K562 (cell line): ENCODE measurements around the gene TJP3. TPM values are rescaled to one million over a fixed set of nuclear protein-coding genes. Genes with fewer than 3 reads are reported as not detected.

Source experiments
- ILF3 ChIP-seq: fragments of 450-650 bp; IDR thresholded peaks from 2 replicates; pipeline ENCODE4 v1.6.1; 2018; ENCODE audit warnings: antibody characterized with exemption, mild to moderate bottlenecking, moderate library complexity, borderline replicate concordance
- MBD2 ChIP-seq: sonication (generic); IDR thresholded peaks from 2 replicates; pipeline ENCODE4 v1.6.1; 2016; ENCODE audit warnings: low read depth, borderline replicate concordance
- POLR3G ChIP-seq: IDR thresholded peaks from 2 replicates; pipeline ENCODE4 v1.6.1; 2011; ENCODE audit not compliant: insufficient read length, insufficient replicate concordance; ENCODE audit errors: extremely low read depth
- RCOR1 ChIP-seq, 2 experiments: IDR thresholded peaks; 2 replicates each; pipeline ENCODE4 v1.6.1; 2012; ENCODE audit warnings: low read depth in 2 of 2, low read length in 2 of 2, borderline replicate concordance in 1 of 2, improper control_type of control experiment in 1 of 2
- RFX5 ChIP-seq: IDR thresholded peaks from 2 replicates; pipeline ENCODE4 v1.6.1; 2011; ENCODE audit warnings: low read depth, mild to moderate bottlenecking, improper control_type of control experiment, low read length
- RFX7 ChIP-seq: fragments of 250-450 bp; sonication (Bioruptor Pico); IDR thresholded peaks from 2 replicates; pipeline ENCODE4 v1.5.1; 2021; ENCODE audit warnings: mild to moderate bottlenecking
- SMC3 ChIP-seq: conservative IDR thresholded peaks from 2 replicates; pipeline ENCODE4 v1.6.1; 2011; ENCODE audit warnings: low read depth, low read length, improper control_type of control experiment; ENCODE audit not compliant: insufficient read depth
- STAG1 ChIP-seq: sonication (generic); formaldehyde crosslinking; IDR thresholded peaks from 2 replicates; pipeline ENCODE4 v1.5.0; 2020; ENCODE audit warnings: missing genetic modification reagents, borderline replicate concordance
- ZFP36 ChIP-seq: fragments of 150-350 bp; IDR thresholded peaks from 2 replicates; pipeline ENCODE4 v1.6.1; 2018; ENCODE audit warnings: low read length, low read depth; ENCODE audit not compliant: partially characterized antibody
- ZNF133 ChIP-seq: fragments of 250-450 bp; sonication (Bioruptor Pico); IDR thresholded peaks from 2 replicates; pipeline ENCODE4 v1.4.0; 2020; ENCODE audit warnings: mild to moderate bottlenecking
- ZNF23 ChIP-seq: fragments of 250-450 bp; sonication (Bioruptor Pico); IDR thresholded peaks from 2 replicates; pipeline ENCODE4 v1.4.0; 2020; ENCODE audit warnings: mild to moderate bottlenecking
- ZNF785 ChIP-seq: fragments of 250-450 bp; sonication (Bioruptor Pico); IDR thresholded peaks from 2 replicates; pipeline ENCODE4 v1.4.0; 2020; ENCODE audit warnings: mild to moderate bottlenecking
- polyA plus RNA-seq, 8 experiments: library from polyadenylated mRNA; depleted of rRNA in 4 of 8; stranded (reverse) in 5 of 8; unstranded in 3 of 8; fragments of >200 nt; fragmentation: Nextera tagmentation in 2 of 8; fragmentation: Illumina TruSeq in 1 of 8; extraction: Ambion mirVana in 2 of 8; extraction: Trizol in 1 of 8; gene quantifications; 2 replicates each; pipeline versions ENCODE4 v1.2.1 to v1.2.3, GENCODE V29; 2011 to 2014; ENCODE audit warnings: inconsistent platforms in 1 of 8, missing spikeins in 1 of 8
- total RNA-seq, 7 experiments: library from RNA; depleted of rRNA in 6 of 7; stranded (reverse); fragments of >200 nt in 6 of 7; fragmentation: Illumina TruSeq in 2 of 7; extraction: Trizol in 2 of 7; gene quantifications; 2 replicates each; pipeline versions ENCODE4 v1.2.1 to v1.2.3, GENCODE V29; 2011 to 2021; ENCODE audit warnings: low replicate concordance in 1 of 7
- TF ChIP-seq, protein P1 (sequence below): conservative IDR thresholded peaks from 2 replicates; pipeline ENCODE4 v1.6.1; 2011; ENCODE audit warnings: low read depth, mild to moderate bottlenecking, low read length; ENCODE audit not compliant: control insufficient read depth
- TF ChIP-seq, protein P2 (sequence below): sonication (generic); formaldehyde crosslinking; IDR thresholded peaks from 2 replicates; pipeline ENCODE4 v1.5.0; 2020; ENCODE audit warnings: missing genetic modification reagents
- TF ChIP-seq, protein P3 (sequence below): fragments of 450-650 bp; IDR thresholded peaks from 2 replicates; pipeline ENCODE4 v1.6.1; 2016; ENCODE audit warnings: low read depth
- TF ChIP-seq, protein P4 (sequence below): sonication (generic); formaldehyde crosslinking; IDR thresholded peaks from 2 replicates; pipeline ENCODE4 v1.8.0; 2022; ENCODE audit warnings: missing genetic modification reagents, mild to moderate bottlenecking, moderate library complexity, borderline replicate concordance

Gene TJP3
- total and polyA plus RNA-seq, 9 of the 15 experiments (the other 6 are each of a cell fraction or from before 2014, with no cell fraction given): 0.11 to 2.4 (median 0.57) TPM; not detected in 1

DNA sequence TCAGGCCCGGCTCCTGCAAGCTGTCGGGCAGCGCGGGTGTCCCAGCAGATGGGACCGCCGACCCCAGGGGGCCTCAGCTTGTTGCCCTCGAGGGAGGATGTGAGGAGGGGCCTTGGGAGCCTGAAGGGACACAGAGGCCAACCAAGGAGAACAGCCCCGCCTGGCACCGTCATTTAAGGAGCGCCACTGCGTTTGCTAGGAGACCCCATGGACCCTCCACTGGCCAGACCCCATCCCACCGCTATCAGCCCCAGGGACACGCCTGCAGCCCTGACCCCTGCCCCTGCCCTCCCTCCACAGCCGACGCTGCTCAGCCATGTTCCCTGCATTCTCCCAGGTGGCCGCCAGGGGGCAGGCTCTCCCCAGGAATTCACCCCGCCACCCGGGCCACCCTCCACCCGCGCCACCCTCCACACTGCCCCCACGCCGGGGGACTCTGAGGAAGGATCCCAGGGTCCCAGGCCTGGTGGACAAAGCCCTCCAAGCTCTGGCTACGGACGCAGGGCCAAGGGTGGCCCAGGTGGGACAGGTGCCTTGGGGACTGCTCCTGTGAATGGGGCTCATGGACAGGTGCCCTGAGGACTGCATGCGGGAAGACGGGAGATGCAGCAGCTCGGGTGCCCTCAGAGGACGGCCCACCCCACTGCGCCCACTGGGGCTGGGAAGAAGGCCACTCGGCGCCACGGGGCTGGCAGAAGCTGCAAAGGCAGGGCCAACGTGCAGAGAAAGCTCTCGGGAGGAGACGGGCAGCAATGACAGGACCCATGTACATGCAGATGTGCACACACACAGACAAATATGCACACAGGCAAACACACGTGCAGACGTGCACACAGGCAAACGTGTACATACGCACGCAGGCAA lies 42.3 kb upstream of the TJP3 start (continued):
- TF ChIP-seq, protein P1, sequence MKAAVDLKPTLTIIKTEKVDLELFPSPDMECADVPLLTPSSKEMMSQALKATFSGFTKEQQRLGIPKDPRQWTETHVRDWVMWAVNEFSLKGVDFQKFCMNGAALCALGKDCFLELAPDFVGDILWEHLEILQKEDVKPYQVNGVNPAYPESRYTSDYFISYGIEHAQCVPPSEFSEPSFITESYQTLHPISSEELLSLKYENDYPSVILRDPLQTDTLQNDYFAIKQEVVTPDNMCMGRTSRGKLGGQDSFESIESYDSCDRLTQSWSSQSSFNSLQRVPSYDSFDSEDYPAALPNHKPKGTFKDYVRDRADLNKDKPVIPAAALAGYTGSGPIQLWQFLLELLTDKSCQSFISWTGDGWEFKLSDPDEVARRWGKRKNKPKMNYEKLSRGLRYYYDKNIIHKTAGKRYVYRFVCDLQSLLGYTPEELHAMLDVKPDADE: no peak
- TF ChIP-seq ZNF133 (CRISPR knock-in tag): no peak
- no peak for TF ChIP-seq ZNF23
- peak; percentile 89 for TF ChIP-seq SMC3
- TF ChIP-seq STAG1: peak; percentile 53; the same call in 1 of the 2 replicates
- TF ChIP-seq MBD2: no peak
- TF ChIP-seq RFX5: no peak
- TF ChIP-seq RCOR1 (IDR thresholded peaks at IDR 0.05; ENCODE audit: borderline replicate concordance in 1 of 2, low read depth in 2 of 2, low read length in 2 of 2): 0 out of 4 replicates have a peak, but pooled peaks of 1 of the 2 experiments have one; percentile 13
- no peak for TF ChIP-seq ILF3
- TF ChIP-seq, protein P2, sequence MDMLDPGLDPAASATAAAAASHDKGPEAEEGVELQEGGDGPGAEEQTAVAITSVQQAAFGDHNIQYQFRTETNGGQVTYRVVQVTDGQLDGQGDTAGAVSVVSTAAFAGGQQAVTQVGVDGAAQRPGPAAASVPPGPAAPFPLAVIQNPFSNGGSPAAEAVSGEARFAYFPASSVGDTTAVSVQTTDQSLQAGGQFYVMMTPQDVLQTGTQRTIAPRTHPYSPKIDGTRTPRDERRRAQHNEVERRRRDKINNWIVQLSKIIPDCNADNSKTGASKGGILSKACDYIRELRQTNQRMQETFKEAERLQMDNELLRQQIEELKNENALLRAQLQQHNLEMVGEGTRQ: no peak
- TF ChIP-seq ZFP36: no peak
- TF ChIP-seq, protein P3, sequence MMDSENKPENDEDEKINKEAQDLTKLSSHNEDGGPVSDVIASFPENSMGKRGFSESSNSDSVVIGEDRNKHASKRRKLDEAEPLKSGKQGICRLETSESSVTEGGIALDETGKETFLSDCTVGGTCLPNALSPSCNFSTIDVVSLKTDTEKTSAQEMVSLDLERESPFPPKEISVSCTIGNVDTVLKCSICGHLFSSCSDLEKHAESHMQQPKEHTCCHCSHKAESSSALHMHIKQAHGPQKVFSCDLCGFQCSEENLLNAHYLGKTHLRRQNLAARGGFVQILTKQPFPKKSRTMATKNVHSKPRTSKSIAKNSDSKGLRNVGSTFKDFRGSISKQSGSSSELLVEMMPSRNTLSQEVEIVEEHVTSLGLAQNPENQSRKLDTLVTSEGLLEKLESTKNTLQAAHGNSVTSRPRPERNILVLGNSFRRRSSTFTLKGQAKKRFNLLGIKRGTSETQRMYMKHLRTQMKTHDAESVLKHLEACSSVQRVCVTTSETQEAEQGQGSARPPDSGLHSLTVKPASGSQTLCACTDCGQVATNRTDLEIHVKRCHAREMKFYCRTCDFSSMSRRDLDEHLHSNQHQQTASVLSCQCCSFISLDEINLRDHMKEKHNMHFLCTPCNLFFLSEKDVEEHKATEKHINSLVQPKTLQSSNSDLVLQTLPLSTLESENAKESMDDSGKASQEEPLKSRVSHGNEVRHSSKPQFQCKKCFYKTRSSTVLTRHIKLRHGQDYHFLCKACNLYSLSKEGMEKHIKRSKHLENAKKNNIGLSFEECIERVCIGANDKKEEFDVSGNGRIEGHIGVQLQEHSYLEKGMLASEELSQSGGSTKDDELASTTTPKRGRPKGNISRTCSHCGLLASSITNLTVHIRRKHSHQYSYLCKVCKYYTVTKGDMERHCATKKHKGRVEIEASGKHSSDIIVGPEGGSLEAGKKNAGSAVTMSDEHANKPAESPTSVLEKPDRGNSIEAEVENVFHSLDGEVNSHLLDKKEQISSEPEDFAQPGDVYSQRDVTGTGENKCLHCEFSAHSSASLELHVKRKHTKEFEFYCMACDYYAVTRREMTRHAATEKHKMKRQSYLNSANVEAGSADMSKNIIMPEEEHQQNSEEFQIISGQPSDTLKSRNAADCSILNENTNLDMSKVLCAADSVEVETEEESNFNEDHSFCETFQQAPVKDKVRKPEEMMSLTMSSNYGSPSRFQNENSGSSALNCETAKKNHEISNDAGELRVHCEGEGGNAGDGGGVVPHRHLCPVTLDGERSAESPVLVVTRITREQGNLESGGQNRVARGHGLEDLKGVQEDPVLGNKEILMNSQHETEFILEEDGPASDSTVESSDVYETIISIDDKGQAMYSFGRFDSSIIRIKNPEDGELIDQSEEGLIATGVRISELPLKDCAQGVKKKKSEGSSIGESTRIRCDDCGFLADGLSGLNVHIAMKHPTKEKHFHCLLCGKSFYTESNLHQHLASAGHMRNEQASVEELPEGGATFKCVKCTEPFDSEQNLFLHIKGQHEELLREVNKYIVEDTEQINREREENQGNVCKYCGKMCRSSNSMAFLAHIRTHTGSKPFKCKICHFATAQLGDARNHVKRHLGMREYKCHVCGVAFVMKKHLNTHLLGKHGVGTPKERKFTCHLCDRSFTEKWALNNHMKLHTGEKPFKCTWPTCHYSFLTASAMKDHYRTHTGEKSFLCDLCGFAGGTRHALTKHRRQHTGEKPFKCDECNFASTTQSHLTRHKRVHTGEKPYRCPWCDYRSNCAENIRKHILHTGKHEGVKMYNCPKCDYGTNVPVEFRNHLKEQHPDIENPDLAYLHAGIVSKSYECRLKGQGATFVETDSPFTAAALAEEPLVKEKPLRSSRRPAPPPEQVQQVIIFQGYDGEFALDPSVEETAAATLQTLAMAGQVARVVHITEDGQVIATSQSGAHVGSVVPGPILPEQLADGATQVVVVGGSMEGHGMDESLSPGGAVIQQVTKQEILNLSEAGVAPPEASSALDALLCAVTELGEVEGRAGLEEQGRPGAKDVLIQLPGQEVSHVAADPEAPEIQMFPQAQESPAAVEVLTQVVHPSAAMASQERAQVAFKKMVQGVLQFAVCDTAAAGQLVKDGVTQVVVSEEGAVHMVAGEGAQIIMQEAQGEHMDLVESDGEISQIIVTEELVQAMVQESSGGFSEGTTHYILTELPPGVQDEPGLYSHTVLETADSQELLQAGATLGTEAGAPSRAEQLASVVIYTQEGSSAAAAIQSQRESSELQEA: no peak
- TF ChIP-seq, protein P4, sequence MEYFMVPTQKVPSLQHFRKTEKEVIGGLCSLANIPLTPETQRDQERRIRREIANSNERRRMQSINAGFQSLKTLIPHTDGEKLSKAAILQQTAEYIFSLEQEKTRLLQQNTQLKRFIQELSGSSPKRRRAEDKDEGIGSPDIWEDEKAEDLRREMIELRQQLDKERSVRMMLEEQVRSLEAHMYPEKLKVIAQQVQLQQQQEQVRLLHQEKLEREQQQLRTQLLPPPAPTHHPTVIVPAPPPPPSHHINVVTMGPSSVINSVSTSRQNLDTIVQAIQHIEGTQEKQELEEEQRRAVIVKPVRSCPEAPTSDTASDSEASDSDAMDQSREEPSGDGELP (CRISPR knock-in tag): peak; percentile 75; the same call in 1 of the 2 replicates
- TF ChIP-seq ZNF785 (CRISPR knock-in tag): no peak
- TF ChIP-seq POLR3G: no peak
- no peak for TF ChIP-seq RFX7 (CRISPR knock-in tag)
